ENCODE measurements around the gene SCUBE2. TPM values are rescaled to one million over a fixed set of nuclear protein-coding genes. Genes with fewer than 3 reads are reported as not detected.

The SCUBE2 gene
- total and polyA plus RNA-seq, 2 donors (not counting 1 experiment from before 2014, with no cell fraction given): 0.61 to 1.8 TPM

DNA sequence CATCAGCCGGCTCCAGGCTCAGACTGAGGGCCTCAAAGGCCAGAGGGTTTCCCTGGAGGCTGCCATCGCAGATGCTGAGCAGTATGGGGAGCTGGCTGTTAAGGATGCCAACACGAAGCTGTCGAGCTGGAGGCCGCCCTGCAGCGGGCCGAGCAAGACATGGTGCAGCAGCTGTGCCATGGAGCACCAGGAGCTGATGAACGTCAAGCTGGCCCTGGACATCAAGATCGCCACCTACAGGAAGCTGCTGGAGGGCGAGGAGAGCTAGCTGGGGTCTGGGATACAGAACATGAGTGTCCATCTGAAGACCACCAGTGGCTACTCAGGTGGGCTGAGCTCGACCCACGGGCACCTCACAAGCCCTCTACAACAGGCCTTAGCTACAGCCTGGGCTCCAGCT lies 4.0 kb upstream of the SCUBE2 start:
- Histone ChIP-seq H3K79me2 (ENCODE audit: control insufficient read depth, insufficient read depth, low read length) (no peaks in the 10 kb centered on the region), H4K20me1 (ENCODE audit: control insufficient read depth, extremely low read depth, insufficient read depth, low read length) (no peaks in the 10 kb centered on the region), H3K4me1 (ENCODE audit: control insufficient read depth, extremely low read depth, insufficient read depth, low read length) (peaks cover 3% of the 10 kb centered on the region), H3K27me3 (ENCODE audit: control insufficient read depth, insufficient read depth, low read length) (no peaks in the 10 kb centered on the region), H2AFZ (ENCODE audit: low read length) (no peak overlapping the region), H3K4me3 (replicated peaks in 1 of 4; ENCODE audit: control extremely low read depth in 1 of 4, insufficient read depth in 1 of 4, low read depth in 3 of 4, low read length in 4 of 4) (no peak overlapping the region), H3K27ac (ENCODE audit: insufficient read depth, low read length) (no peak overlapping the region), H3K4me2 (ENCODE audit: extremely low read depth, insufficient read depth, low read length) (no peak overlapping the region), H3K36me3 (ENCODE audit: control insufficient read depth, insufficient read depth, low read length) (no peaks in the 10 kb centered on the region), H3K9me3 (ENCODE audit: control insufficient read depth, insufficient read depth, low read depth, low read length) (no peaks in the 10 kb centered on the region), H3K9ac (ENCODE audit: insufficient read depth, low read length) (no peak overlapping the region)
- no peak for DNase-seq (ENCODE audit: low read depth in 2 of 2)
- TF ChIP-seq EZH2 (IDR thresholded peaks at IDR 0.05; ENCODE audit: low read length, missing control alignments): no peak
- TF ChIP-seq, protein P1, sequence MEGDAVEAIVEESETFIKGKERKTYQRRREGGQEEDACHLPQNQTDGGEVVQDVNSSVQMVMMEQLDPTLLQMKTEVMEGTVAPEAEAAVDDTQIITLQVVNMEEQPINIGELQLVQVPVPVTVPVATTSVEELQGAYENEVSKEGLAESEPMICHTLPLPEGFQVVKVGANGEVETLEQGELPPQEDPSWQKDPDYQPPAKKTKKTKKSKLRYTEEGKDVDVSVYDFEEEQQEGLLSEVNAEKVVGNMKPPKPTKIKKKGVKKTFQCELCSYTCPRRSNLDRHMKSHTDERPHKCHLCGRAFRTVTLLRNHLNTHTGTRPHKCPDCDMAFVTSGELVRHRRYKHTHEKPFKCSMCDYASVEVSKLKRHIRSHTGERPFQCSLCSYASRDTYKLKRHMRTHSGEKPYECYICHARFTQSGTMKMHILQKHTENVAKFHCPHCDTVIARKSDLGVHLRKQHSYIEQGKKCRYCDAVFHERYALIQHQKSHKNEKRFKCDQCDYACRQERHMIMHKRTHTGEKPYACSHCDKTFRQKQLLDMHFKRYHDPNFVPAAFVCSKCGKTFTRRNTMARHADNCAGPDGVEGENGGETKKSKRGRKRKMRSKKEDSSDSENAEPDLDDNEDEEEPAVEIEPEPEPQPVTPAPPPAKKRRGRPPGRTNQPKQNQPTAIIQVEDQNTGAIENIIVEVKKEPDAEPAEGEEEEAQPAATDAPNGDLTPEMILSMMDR (conservative IDR thresholded peaks at IDR 0.05 in 1 of 2, IDR thresholded peaks at IDR 0.05 in 1 of 2; ENCODE audit: low read depth in 1 of 2, low read length in 2 of 2): peak; percentile 9 to 10

DNA sequence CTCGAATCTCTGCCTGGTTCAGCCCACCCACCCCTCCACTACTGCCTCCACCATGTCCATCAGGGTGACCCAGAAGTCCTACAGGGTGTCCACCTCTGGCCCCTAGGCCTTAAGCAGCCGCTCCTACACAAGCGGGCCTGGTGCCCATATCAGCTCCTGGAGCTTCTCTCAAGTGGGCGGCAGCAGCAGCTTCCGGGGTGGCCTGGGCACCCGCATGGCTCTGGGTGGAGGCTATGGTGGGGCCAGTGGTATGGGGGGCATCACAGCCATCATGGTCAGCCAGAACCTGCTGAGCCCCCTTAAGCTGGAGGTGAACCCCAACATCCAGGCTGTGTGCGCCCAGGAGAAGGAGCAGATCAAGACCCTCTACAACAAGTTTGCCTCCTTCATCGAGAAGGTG lies 3.0 kb upstream of the SCUBE2 start:
- no peaks in the 10 kb centered on the region for H3K79me2 ChIP-seq (ENCODE audit: control insufficient read depth, insufficient read depth, low read length)
- H3K4me1 ChIP-seq (ENCODE audit: control insufficient read depth, extremely low read depth, insufficient read depth, low read length): peaks cover 3% of the 10 kb centered on the region
- no peak overlapping the region for H3K4me2 ChIP-seq (ENCODE audit: extremely low read depth, insufficient read depth, low read length)
- no peak overlapping the region for H3K4me3 ChIP-seq (replicated peaks in 1 of 4; ENCODE audit: control extremely low read depth in 1 of 4, insufficient read depth in 1 of 4, low read depth in 3 of 4, low read length in 4 of 4)
- H3K36me3 ChIP-seq (ENCODE audit: control insufficient read depth, insufficient read depth, low read length): no peaks in the 10 kb centered on the region
- no peaks in the 10 kb centered on the region for H4K20me1 ChIP-seq (ENCODE audit: control insufficient read depth, extremely low read depth, insufficient read depth, low read length)
- H3K9me3 ChIP-seq (ENCODE audit: control insufficient read depth, insufficient read depth, low read depth, low read length): no peaks in the 10 kb centered on the region
- no peak overlapping the region for H3K27ac ChIP-seq (ENCODE audit: insufficient read depth, low read length)
- TF ChIP-seq EZH2 (IDR thresholded peaks at IDR 0.05; ENCODE audit: low read length, missing control alignments): no peak
- TF ChIP-seq, protein P1 (conservative IDR thresholded peaks at IDR 0.05 in 1 of 2, IDR thresholded peaks at IDR 0.05 in 1 of 2; ENCODE audit: low read depth in 1 of 2, low read length in 2 of 2): no peak
- H2AFZ ChIP-seq (ENCODE audit: low read length): no peak overlapping the region
- no peak overlapping the region for H3K9ac ChIP-seq (ENCODE audit: insufficient read depth, low read length)
- H3K27me3 ChIP-seq (ENCODE audit: control insufficient read depth, insufficient read depth, low read length): peaks cover 3% of the 10 kb centered on the region
- no peak for DNase-seq (ENCODE audit: low read depth in 2 of 2)

DNA sequence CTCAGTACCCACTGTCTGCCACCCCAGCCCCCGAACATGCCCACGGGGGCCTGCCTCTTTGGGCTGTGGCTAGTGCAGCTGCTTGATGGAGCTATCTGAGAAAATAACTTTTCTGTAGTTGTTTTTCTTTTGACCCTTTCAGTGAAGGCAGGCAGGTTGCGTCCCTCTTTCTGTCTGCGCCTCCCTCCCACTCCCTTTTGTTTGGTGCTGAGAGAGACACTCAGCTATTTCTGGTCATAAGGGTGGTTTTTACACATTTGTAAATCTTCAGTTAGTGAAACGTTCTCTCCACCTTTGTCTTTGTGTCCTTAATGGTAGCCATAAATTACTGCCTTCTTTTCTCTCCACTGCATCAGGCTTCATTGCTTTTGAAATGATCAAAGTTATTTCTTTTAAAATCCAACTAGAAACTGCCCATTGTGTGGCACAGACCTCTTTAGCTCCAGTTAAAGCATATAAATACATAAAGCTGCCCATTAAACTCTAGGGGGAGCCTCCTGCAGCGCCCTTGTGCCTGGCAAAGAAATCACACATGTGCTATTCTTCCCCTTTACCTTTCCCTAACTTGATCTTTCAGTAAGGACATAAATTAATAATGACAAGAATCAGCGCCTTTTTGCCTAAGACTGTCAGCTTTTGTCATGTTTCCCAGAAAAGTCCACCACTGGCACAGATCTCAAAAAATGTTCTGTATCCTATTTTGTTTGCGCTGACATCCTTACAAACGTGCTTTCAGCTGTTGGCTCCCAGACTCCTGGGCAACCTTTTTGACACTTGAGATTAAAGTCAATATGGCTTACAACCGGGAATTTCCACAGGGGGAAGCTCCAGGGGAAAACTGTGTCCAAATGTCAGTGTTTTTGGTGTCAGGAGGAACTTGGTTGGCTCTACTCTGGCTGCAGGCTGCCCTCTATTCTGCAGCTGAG lies 1.7 kb upstream of the SCUBE2 start:
- Histone ChIP-seq H3K27me3 (ENCODE audit: control insufficient read depth, insufficient read depth, low read length) (peaks cover 3% of the 10 kb centered on the region), H3K4me1 (ENCODE audit: control insufficient read depth, extremely low read depth, insufficient read depth, low read length) (peaks cover 3% of the 10 kb centered on the region), H3K36me3 (ENCODE audit: control insufficient read depth, insufficient read depth, low read length) (no peaks in the 10 kb centered on the region), H3K9me3 (ENCODE audit: control insufficient read depth, insufficient read depth, low read depth, low read length) (no peaks in the 10 kb centered on the region), H3K27ac (ENCODE audit: insufficient read depth, low read length) (no peak overlapping the region), H3K9ac (ENCODE audit: insufficient read depth, low read length) (no peak overlapping the region), H4K20me1 (ENCODE audit: control insufficient read depth, extremely low read depth, insufficient read depth, low read length) (no peaks in the 10 kb centered on the region), H2AFZ (ENCODE audit: low read length) (no peak overlapping the region), H3K79me2 (ENCODE audit: control insufficient read depth, insufficient read depth, low read length) (no peaks in the 10 kb centered on the region), H3K4me3 (replicated peaks in 1 of 4; ENCODE audit: control extremely low read depth in 1 of 4, insufficient read depth in 1 of 4, low read depth in 3 of 4, low read length in 4 of 4) (no peak overlapping the region), H3K4me2 (ENCODE audit: extremely low read depth, insufficient read depth, low read length) (no peak overlapping the region)
- TF ChIP-seq, protein P1 (conservative IDR thresholded peaks at IDR 0.05 in 1 of 2, IDR thresholded peaks at IDR 0.05 in 1 of 2; ENCODE audit: low read depth in 1 of 2, low read length in 2 of 2): peak in 1 of 2 donors; percentile 34
- no peak for TF ChIP-seq EZH2 (IDR thresholded peaks at IDR 0.05; ENCODE audit: low read length, missing control alignments)
- peak in 1 of 2 donors; percentile 5 for DNase-seq (ENCODE audit: low read depth in 2 of 2)
